Adrenal gland (tissue), 5 donors: ENCODE measurements around the gene SMPD3.

ENCODE experiments used
- POLR2A ChIP-seq, 2 donors: fragments of 450-650 bp; IDR thresholded peaks; one replicate each; pipeline ENCODE4 v1.6.1; 2017; ENCODE audit warnings: antibody characterized with exemption in 2 of 2, mild to moderate bottlenecking in 2 of 2, moderate library complexity in 1 of 2
- TF ChIP-seq, protein P1 (sequence below), 6 experiments: fragments of 450-650 bp in 4 of 6; fragments of 200-600 bp in 2 of 6; sonication (generic) in 1 of 6; IDR thresholded peaks; 1 replicate in 5 of 6; 2 replicates in 1 of 6; pipeline versions ENCODE4 v1.5.1 to v1.8.0; 2016 to 2021; ENCODE audit warnings: antibody characterized with exemption in 6 of 6, mild to moderate bottlenecking in 2 of 6, moderate library complexity in 1 of 6
- donor health status: DM: no; HTN: no; CAD: no.

DNA sequence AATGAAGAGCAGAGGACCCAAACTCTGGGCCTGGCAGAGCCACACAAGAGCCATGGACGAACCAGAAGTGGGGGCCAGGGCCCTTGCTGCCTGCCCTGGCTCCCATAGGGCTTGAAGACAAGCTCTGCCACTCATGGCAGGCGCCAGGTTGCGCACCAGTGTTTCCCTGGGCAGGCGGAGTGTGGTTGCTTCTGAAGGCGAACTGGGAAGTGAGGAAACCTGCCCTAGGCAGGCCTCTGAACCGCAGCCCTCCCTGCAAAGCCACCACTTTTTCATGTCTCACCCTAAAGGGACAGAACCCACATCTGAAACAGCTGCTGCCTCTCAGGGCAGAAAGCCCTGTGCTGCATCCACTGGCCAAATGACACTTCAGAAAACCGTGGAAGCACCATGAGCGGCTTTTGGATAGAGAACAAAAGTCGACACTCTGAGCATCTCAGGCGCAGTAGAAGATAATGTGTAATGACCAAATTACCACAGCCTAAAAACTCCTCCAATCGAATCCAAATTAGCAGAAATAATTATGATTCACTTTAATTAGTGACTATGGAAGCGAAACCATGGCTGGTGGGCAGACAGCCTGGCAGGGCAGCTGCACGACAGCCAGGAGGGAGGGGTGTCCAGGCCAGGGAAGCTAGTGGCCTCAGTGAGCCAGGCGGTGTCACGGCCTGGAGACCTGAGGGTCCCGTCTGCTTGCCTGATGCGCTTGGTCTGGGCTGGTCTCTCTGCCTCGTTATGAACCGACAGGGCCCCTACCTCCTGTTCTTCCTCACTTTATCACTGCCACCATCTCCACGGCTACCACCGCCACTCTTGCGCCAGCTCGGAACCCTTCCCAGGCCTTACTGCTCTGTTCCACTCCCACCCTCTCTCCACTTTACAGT, 78.4 kb downstream of the SMPD3 start:
- TF ChIP-seq, protein P1, sequence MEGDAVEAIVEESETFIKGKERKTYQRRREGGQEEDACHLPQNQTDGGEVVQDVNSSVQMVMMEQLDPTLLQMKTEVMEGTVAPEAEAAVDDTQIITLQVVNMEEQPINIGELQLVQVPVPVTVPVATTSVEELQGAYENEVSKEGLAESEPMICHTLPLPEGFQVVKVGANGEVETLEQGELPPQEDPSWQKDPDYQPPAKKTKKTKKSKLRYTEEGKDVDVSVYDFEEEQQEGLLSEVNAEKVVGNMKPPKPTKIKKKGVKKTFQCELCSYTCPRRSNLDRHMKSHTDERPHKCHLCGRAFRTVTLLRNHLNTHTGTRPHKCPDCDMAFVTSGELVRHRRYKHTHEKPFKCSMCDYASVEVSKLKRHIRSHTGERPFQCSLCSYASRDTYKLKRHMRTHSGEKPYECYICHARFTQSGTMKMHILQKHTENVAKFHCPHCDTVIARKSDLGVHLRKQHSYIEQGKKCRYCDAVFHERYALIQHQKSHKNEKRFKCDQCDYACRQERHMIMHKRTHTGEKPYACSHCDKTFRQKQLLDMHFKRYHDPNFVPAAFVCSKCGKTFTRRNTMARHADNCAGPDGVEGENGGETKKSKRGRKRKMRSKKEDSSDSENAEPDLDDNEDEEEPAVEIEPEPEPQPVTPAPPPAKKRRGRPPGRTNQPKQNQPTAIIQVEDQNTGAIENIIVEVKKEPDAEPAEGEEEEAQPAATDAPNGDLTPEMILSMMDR (IDR thresholded peaks at IDR 0.05): no peak
- no peak for TF ChIP-seq POLR2A (IDR thresholded peaks at IDR 0.05)
